ENCODE measurements around the gene VPS51. TPM values are rescaled to one million over a fixed set of nuclear protein-coding genes. Genes with fewer than 3 reads are reported as not detected.

VPS51 gene
- total and polyA plus RNA-seq, 10 of the 15 experiments (the other 5 are each of a cell fraction or from before 2014, with no cell fraction given), result 1.5 to 279 (median 53.2) TPM

DNA sequence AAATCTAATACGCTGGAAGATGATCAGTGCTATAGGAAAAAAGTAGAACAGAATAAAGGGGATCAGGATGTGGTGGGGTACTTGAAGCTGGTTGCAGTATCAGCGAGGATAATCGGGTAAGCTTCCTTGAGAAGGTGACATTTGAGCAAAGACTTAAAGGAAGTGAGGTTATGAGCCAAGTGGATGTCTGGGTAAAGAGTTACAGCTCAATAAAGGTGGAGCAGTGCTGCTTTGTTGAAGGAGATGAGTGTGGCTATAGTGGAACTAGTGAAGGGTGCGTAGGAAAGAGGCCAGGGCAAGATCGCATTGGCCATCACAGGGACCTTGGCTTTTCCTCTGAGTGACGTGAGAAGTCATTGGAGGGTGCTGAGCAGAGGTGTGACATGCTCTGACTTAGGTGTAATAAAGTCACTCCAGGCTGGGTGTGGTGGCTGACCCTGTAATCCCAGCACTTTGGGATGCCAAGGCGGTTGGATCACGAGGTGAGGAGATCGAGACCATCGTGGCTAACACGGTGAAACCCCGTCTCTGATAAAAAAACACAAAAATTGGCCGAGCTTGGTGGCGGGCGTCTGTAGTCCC, 40.6 kb downstream of the VPS51 start (continued):
- no peak for TF ChIP-seq PRDM15 (CRISPR knock-in tag; IDR thresholded peaks at IDR 0.05)

DNA sequence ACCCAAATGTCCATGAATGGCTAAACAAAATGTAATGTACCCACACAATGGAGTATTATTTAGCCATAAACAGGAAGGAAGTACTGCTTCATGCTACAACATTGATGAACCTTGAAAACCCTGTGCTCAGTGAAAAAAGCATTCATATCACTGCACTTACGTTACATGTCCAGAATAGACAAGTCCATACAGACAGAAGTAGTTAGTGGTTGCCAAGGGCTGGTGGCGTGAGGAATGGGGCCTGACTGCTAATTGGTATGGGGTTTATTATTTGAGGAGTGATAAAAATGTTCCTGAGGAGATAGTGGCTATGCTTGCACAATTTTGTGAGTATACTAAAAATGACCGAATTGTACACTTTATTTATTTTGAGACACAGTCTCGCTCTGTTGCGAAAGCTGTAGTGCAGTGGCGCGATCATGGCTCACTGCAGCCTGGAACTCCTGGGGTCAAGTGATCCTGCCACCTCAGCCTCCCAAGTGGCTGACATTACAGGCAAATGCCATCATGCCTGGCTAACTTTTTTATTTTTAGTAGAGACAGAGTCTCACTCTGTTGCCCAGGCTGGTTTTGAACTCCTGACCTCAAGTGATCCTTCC, 46.0 kb downstream of the VPS51 start:
- in situ Hi-C loops (cut with MboI) (no loop called here), intact Hi-C loops (cut with micrococcal nuclease; ENCODE audit: unreplicated experiment) (loop anchor here (2.0 kb wide), 1 partner anchor 21 kb away; no protein-coding TSS in a partner anchor)
- no TSS peak for BruUV-seq (replicated peaks)
- H3K27ac ChIP-seq (ENCODE audit: control insufficient read depth, insufficient read depth), result no peak overlapping the region
- RAD21 ChIA-PET (ENCODE audit: unreplicated experiment), result no interaction called here
- DNase-seq (ENCODE audit: low read depth, low spot score) (no peak), ATAC-seq (no peak), FAIRE-seq (peak; percentile 71)
- H3K36me3 ChIP-seq (ENCODE audit: control insufficient read depth in 2 of 2, insufficient read depth in 2 of 2, low read length in 1 of 2), result no peaks in the 10 kb centered on the region
- no peaks in the 10 kb centered on the region for H3K4me1 ChIP-seq (ENCODE audit: control insufficient read depth, insufficient read depth, low read length)
- H3K9me3 ChIP-seq (replicated peaks; ENCODE audit: control insufficient read depth, insufficient read depth, low read length), result no peaks in the 10 kb centered on the region
- H3K9ac ChIP-seq (ENCODE audit: control insufficient read depth, insufficient read depth, low read length), result no peak overlapping the region
- no peaks in the 10 kb centered on the region; a peak in 2 of 4 replicates for H3K27me3 ChIP-seq (replicated peaks in 1 of 2; ENCODE audit: control insufficient read depth in 2 of 2, insufficient read depth in 2 of 2, low read length in 1 of 2)
- POLR2A ChIA-PET, result no interaction called here
- WGBS (ENCODE audit: insufficient coverage, insufficient replicate concordance, low lambda C conversion rate, missing lambda C conversion rate), result 30% methylated on average over 7 of the region's 7 CpGs
- H4K20me1 ChIP-seq (ENCODE audit: control insufficient read depth, insufficient read depth), result no peaks in the 10 kb centered on the region
- TF ChIP-seq CREM (IDR thresholded peaks at IDR 0.05; ENCODE audit: low read depth), result no peak
- H3K79me2 ChIP-seq (ENCODE audit: control insufficient read depth, insufficient read depth, low read length), result no peaks in the 10 kb centered on the region
- CTCF ChIA-PET, result no interaction called here
- no peak overlapping the region for H2AFZ ChIP-seq (ENCODE audit: control insufficient read depth, low read depth, low read length)
- SMC1A ChIA-PET (ENCODE audit: uncharacterized antibody, unreplicated experiment), result no interaction called here
- no peak overlapping the region for H3K4me3 ChIP-seq
- H3K4me2 ChIP-seq (ENCODE audit: control insufficient read depth, insufficient read depth), result no peak overlapping the region

All from GM12878 (cell line).